CD4-positive, alpha-beta T cell treated with Interferon gamma for 1 hour (primary cell): ENCODE measurements around the gene NCOA4.
"Not testable (repeated sequence)": the region's sequence is repeated elsewhere in the genome, so short reads cannot be mapped to it uniquely, and the experiment has no call there.

Source experiments
- DNase-seq: peaks from one replicate; pipeline ENCODE4 v3.0.0-alpha.2; 2020

The NCOA4 gene

GRCh38 chr10:46019177-46019528, 11.3 kb downstream of the NCOA4 start:
- no peak for DNase-seq

DNA sequence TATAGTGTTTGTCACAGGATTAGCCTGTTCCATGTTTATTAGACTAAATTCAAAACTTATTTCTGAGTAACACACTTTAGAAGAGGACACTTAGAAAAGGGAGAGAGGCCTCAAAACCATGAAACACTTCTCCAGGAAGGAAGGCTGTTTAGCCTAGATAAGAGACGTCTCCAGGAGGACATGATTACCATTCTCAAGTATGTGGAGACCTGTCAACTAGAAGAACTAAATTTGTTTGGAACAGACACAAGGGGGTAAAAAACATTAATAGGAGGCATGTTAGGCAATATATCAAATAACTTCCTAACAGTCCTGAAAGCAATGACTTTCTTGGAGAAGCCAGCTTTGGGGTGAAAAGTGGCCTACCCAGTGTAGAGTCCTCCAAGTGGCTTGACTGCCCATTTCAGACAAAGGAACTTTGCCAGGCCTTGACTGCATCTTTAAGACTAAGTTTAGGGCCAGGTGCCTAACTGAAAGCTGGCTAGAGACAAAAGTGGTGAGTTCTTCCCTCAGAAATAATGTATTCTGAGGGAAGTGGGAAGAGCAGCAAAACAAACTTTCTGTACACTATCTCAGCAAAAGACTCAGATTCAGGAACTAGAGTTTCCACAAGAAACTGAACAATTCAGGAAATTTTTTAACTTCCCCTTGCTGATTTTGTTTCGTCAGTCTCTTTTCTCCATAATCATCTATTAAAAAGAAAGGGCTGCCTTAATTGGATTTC, 11.8 kb downstream of the NCOA4 start:
- no peak for DNase-seq

DNA sequence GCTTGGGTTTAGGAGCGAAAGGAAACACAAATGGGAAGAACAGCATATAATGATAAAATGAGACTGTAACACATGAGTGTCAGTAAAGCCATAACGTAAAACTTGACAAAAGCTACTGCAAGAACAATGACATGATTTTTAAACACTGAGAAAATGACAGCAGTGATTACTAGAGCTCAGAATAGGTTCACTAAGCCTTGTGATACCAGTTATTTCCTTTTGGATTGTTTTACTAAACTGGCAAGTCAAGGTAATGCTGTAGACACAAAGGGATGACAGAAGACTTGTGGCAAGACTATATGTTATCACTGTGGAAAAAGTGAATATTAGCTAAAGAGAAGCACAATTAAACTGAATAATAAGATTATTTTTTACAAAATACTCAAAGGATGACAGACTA, 12.7 kb downstream of the NCOA4 start:
- DNase-seq: no peak

GRCh38 chr10:46016811-46017210, 13.6 kb downstream of the NCOA4 start:
- DNase-seq: no peak

DNA sequence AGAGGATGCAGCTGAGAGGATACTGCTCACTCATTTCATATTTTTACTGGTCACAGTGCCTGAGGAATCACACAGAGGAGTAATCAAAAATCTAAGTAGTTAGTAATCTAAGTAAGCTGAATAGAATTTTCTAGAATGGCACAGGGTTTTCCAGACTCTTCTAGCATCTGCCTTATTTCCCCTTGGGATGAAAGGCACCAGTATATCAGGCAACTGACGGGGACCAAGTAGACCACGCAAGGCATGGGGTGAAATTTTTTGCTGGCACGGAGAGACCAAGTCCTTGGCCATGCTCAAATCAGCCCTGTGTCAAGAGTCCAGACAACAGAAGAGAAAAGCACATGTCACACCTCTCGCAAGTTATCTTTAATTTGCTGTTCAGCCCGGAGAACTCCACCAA, 14.2 kb downstream of the NCOA4 start:
- DNase-seq: no peak

- DNase-seq: no peak
Measured at GRCh38 chr10:46014683-46015405, 15.6 kb downstream of the NCOA4 start.

- no peak for DNase-seq
Measured at GRCh38 chr10:46014206-46014605, 16.2 kb downstream of the NCOA4 start.

- DNase-seq: no peak
Measured at GRCh38 chr10:46012746-46013145, 17.7 kb downstream of the NCOA4 start.

DNA sequence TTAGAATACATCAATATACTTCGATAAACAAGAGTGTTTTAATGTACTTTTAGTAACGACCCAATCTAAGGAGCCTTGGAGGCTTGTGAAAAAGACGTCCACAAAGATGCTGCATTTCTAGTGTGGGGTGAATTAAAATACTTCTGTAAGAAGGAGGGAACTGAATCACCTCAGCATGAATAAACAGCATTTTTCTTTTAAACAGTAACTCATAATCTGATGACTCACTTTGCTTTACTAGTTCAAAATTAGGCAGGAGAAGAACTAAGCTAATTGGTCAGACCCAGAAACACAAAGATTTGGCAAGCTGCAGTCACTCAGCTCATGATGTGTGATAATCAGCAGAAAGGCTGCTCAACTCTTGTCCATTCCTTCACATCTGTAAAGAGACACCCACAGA, 24.2 kb downstream of the NCOA4 start:
- DNase-seq: no peak

DNA sequence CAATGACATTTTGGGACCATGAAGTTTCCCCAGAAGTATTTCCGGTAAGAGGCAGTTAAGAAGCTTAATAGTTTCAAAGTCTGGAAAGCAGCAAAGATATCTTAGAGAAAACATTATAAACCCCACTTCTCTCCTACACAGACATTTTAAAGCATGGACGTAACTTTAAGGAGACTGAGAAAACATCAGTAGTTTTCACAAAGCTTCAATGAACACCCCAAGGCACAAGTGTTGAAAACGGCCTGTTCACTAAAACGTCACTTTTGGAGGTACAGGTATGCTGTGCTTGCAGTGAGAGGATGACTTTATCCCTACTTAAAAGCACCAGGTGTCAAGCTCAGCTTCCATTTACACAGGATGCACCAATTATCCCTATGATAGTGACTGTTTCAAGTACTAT, 25.0 kb downstream of the NCOA4 start:
- no peak for DNase-seq

GRCh38 chr10:46004963-46005362, 25.5 kb downstream of the NCOA4 start:
- DNase-seq: no peak

DNA sequence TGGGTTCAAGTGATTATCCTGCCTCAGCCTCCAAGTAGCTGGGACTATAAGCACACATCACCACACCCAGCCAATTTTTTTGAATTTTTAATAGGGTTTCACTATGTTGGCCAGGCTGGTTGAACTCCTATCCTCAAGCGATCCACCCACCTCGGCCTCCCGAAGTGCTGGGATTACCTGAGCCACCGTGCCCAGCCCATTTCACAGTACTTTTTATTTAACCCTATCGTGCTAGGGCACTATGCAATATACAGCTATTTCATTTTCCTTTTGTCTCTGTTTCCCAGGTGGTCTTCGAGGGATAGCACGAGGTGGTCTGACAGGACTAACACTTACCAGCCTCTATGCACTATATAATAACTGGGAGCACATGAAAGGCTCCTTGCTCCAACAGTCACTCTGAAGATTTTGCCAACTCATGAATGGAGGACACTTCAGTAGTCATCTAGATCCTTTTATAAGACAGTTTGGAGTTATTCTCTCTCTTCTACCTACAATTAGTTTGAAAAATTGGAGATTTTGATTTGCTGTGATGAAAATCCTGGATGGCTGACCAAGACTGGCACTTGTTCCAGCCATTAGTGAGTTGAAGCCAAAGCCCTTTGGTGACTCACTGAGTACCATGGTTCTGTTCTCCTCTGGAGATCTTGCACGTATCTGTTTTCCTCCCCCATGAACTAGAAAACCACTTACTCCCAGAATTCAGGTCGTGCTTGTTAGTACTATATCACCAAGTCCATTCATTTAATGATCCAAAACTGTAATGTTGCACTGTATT, 27.3 kb downstream of the NCOA4 start:
- no peak for DNase-seq

DNA sequence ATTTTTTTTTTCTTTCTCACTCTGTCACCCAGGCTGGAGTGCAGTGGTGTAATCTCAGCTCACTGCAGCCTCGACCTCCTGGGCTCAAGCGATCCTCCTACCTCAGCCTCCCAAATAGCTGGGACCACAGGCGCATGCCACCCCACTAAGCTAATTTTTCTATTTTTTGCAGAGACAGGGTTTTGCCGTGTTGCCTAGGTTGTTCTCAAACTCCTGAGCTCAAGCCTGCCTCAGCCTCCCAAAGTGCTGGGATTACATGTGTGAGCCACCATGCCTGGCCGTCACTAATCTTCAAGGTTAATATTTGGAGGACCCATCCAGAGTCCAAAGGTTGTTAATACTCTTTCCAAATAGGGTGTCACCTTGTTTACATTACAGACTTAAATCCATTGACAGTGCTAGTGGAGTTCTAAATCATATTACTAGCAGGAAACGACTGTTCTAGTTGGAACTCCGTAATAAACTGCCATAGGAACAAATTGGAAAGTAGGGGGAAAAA, 28.2 kb downstream of the NCOA4 start:
- not testable (repeated sequence) for DNase-seq

GRCh38 chr10:46001187-46001756, 29.2 kb downstream of the NCOA4 start:
- no peak for DNase-seq

DNA sequence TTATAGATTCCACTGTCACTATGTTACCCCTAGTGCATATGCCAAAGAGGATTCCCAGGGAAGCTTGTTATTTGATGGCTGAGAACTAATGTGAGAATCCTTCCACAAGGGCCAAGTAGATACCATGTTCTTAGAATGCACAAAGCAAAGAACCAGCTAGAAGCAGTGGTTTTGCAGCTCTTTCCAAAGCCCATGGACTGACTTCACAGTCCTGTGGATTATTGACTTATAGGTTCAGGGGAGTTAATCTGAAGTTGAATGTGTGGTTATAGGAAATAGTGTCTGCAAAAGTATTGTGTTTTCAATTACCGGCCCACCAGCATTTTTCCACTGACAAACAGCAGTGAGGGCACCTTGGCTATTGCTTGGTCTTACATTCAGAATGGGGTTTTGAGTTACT, 29.9 kb downstream of the NCOA4 start:
- no peak for DNase-seq

- not testable (repeated sequence) for DNase-seq
Measured at GRCh38 chr10:45999955-46000354, 30.5 kb downstream of the NCOA4 start.

DNA sequence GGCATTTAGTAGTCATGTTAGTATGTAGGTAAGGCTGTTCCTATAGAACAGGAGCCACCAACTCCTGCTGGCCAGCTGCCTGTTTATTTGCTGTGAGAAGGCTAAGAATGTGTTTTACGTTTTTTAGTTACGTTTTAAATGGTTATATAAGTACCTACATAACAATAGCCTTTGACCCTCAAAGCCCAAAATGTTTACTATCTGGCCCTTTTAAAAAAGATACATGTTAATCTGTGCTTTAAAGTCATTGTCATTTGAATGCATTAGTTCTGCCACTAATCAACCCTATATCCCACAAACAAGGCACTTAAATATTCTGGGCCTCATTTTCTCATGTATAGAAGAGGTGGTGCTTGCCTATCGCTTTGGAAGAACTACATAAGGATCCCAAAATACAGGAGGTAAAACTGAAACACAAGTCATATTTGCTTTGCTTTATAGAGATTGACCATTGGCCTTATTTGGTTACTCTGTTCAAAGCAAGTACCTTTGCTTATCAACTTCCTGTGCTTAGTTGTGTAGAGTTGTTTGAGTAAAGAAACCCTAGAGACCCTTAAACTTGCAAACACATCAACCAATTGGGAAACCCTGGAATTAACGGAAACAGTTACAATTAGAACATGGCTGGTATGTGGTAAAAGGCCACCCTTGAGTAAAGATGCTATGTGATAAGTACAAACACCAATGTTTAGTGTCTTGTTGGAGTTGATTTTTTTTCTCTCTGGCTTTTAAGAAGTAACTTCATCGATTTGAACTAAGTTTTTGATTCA, 32.2 kb downstream of the NCOA4 start:
- DNase-seq: no peak

DNA sequence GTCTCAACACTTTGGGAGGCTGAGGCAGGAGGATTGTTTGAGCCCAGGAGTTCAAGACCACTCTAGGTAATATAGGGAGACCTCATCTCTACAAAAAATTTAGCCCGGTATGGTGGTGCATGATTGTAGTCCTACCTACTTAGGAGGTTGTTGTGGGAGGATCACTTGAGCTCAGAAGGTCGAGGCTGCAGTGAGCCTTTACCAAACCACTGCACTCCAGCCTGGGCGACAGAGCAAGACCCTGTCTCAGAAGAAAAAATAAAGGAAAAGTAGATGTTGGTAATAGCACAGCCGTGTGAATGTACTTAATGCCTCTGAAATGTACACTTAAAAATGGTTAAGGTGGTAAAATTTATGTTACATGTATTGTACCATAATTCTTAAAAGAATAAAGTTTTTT, 32.9 kb downstream of the NCOA4 start:
- DNase-seq: no peak

DNA sequence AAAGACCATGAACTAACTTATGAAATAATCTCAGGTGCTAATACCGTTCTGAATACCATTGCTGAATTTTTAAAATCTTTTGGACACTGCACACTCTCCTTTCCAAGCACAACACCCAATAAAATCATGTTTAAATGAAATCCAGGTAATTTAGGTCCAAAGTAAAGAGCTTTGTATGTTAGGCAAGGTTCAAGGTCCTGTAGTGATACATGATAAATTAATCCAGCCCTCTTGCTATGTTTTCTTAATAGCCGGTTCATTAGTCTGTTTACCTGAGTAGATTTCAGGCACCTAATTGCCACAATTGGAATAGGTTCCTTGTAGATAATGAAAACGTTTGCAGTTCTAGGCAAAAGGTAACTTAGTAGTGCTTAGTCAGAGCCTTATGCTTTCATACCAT, 44.8 kb downstream of the NCOA4 start:
- not testable (repeated sequence) for DNase-seq

DNA sequence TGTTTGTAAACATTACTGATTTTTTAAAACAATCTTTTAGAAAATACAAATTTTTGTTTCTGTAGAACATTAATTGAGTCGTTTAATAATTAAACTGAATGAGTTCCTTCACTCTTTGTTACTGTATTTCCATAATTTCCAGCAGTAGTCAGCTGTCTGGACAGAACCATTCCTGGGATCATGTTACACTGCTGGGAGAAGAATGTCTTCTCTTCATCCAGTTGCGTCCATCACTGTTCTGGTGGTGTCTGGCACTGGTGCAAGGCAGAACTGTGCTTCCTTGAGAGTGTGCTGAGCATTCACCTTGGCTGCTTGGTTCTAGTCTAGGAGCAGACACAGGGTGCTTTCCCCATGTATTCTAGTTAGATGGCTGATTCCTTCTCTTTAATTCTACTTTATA, 46.0 kb downstream of the NCOA4 start:
- not testable (repeated sequence) for DNase-seq

GRCh38 chr10:45983538-45984186, 46.8 kb downstream of the NCOA4 start:
- peak; percentile 25 for DNase-seq

- DNase-seq: not testable (repeated sequence)
Measured at GRCh38 chr10:45981367-45981766, 49.1 kb downstream of the NCOA4 start.
